Esophagus muscularis mucosa (tissue), 4 donors: ENCODE data around the gene LY6G6D. TPM values are rescaled to one million over a fixed set of nuclear protein-coding genes. Genes with fewer than 3 reads are reported as not detected.

Experiments used
- DNase-seq: peaks from one replicate; pipeline ENCODE4 v3.0.0-alpha.2; 2017; ENCODE audit errors: extremely low spot score
- H3K27ac ChIP-seq, 4 donors: fragments of 200-600 bp; sonication (generic); replicated peaks in 1 of 4; 1 replicate in 3 of 4; 2 replicates in 1 of 4; pipeline ENCODE4 v1.5.1; 2016 to 2019; ENCODE audit warnings: mild to moderate bottlenecking in 1 of 4
- H3K27me3 ChIP-seq, 4 donors: fragments of 200-600 bp; sonication (generic); one replicate each; pipeline versions ENCODE4 v1.5.1 to v1.6.0; 2016 to 2019
- H3K36me3 ChIP-seq, 4 donors: fragments of 200-600 bp; sonication (generic); one replicate each; pipeline ENCODE4 v1.5.1; 2016 to 2019
- H3K4me1 ChIP-seq, 4 donors: fragments of 200-600 bp; sonication (generic); one replicate each; pipeline ENCODE4 v1.5.1; 2016 to 2019
- H3K4me3 ChIP-seq, 4 donors: fragments of 200-600 bp; sonication (generic); 1 replicate in 2 of 4; 2 replicates in 2 of 4; pipeline ENCODE4 v1.5.1; 2016 to 2019; ENCODE audit warnings: mild to moderate bottlenecking in 4 of 4, moderate library complexity in 1 of 4
- H3K9me3 ChIP-seq, 4 donors: fragments of 200-600 bp; sonication (generic); 1 replicate in 3 of 4; 2 replicates in 1 of 4; pipeline ENCODE4 v1.5.1; 2016 to 2019
- EP300 ChIP-seq: sonication (generic); formaldehyde crosslinking; IDR thresholded peaks from one replicate; pipeline ENCODE4 v1.6.1; 2017; ENCODE audit warnings: antibody characterized with exemption
- POLR2A ChIP-seq: fragments of 450-650 bp; IDR thresholded peaks from one replicate; pipeline ENCODE4 v1.6.1; 2017; ENCODE audit warnings: antibody characterized with exemption, moderate library complexity, mild to moderate bottlenecking, low read depth
- POLR2AphosphoS5 ChIP-seq, 2 donors: sonication (generic); formaldehyde crosslinking; IDR thresholded peaks; one replicate each; pipeline ENCODE4 v1.6.1; 2017; ENCODE audit warnings: antibody characterized with exemption in 2 of 2
- WGBS: methylation state at CpG from one replicate; pipeline ENCODE4 v1.1.5; 2018; 5-methylcytosine and 5-hydroxymethylcytosine counted together
- intact Hi-C: fragments of 100-400 bp; cut with DNase I; formaldehyde crosslinking; loops from one replicate; pipeline ENCODE4 v1.15.1; 2023
- total RNA-seq, 4 donors: library from RNA; depleted of rRNA; stranded (reverse); fragments of >200 nt; gene quantifications; one replicate each; pipeline versions ENCODE4 v1.1.0 to v1.2.1, GENCODE V29; 2016
- TF ChIP-seq, protein P1 (sequence below), 3 experiments: fragments of 200-600 bp in 2 of 3; fragments of 450-650 bp in 1 of 3; sonication (generic) in 2 of 3; IDR thresholded peaks; one replicate each; pipeline ENCODE4 v1.5.1; 2017 to 2019; ENCODE audit warnings: antibody characterized with exemption in 3 of 3, mild to moderate bottlenecking in 2 of 3, moderate library complexity in 1 of 3

The LY6G6D gene
- total RNA-seq, 4 donors from 2014 or later = not detected

DNA sequence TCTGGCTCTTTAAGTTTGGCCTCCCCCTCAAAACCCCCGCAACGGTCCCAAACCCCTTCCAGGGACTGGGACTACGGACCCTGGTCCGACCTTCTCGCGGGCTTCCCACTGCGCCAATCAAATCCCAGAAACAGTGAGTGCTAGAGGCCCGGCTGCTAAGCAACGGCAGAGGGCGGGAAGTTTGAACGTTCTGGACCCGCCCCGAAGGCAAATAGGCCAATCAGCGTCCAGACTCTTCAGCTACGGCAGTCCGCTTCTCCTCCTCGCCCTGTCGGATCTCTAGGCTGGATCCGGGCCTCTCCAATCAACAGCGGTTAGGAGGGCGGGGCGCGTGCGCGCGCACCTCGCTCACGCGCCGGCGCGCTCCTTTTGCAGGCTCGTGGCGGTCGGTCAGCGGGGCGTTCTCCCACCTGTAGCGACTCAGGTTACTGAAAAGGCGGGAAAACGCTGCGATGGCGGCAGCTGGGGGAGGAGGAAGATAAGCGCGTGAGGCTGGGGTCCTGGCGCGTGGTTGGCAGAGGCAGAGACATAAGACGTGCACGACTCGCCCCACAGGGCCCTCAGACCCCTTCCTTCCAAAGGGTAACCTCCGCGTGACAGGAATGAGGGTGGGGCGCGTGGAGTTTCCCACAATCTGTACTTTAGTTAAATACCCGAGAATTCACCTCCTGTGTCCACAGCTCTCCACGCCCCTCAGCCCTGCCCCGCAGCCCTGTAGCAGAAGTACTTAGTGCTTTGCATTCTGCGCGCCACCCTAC, 24.7 kb downstream of the LY6G6D start, which contains the start of gene MSH5:
TSS of gene MSH5 (plus strand) at position 367 of the 758 bp plus-strand sequence. CDS start 462 bp downstream, outside the sequence.
- TF ChIP-seq, protein P1, sequence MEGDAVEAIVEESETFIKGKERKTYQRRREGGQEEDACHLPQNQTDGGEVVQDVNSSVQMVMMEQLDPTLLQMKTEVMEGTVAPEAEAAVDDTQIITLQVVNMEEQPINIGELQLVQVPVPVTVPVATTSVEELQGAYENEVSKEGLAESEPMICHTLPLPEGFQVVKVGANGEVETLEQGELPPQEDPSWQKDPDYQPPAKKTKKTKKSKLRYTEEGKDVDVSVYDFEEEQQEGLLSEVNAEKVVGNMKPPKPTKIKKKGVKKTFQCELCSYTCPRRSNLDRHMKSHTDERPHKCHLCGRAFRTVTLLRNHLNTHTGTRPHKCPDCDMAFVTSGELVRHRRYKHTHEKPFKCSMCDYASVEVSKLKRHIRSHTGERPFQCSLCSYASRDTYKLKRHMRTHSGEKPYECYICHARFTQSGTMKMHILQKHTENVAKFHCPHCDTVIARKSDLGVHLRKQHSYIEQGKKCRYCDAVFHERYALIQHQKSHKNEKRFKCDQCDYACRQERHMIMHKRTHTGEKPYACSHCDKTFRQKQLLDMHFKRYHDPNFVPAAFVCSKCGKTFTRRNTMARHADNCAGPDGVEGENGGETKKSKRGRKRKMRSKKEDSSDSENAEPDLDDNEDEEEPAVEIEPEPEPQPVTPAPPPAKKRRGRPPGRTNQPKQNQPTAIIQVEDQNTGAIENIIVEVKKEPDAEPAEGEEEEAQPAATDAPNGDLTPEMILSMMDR (IDR thresholded peaks at IDR 0.05) = peak in 1 of 3 experiments; percentile 12
- TF ChIP-seq POLR2AphosphoS5 (IDR thresholded peaks at IDR 0.05) (peak; percentile 84 to 88), EP300 (no peak)
- Histone ChIP-seq H3K36me3 (peaks cover 0 to 8% (median 0%) of the 10 kb centered on the region in 4 donors), H3K4me3 (peak within 1 kb of the TSS; percentile 69 to 78 (median 73)), H3K27ac (peak within 1 kb of the TSS; percentile 48 to 90 (median 78)), H3K4me1 (peaks cover 29 to 47% (median 43%) of the 10 kb centered on the region in 4 donors), H3K27me3 (no peaks in the 10 kb centered on the region), H3K9me3 (no peaks in the 10 kb centered on the region)
- DNase-seq = peak; percentile 100
- 2% methylated on average over 13 of the region's 58 CpGs for WGBS
- intact Hi-C loops = loop anchor here (5.0 kb wide), 1 partner anchor 57 kb away; the partner anchor contains the start of gene VARS1

DNA sequence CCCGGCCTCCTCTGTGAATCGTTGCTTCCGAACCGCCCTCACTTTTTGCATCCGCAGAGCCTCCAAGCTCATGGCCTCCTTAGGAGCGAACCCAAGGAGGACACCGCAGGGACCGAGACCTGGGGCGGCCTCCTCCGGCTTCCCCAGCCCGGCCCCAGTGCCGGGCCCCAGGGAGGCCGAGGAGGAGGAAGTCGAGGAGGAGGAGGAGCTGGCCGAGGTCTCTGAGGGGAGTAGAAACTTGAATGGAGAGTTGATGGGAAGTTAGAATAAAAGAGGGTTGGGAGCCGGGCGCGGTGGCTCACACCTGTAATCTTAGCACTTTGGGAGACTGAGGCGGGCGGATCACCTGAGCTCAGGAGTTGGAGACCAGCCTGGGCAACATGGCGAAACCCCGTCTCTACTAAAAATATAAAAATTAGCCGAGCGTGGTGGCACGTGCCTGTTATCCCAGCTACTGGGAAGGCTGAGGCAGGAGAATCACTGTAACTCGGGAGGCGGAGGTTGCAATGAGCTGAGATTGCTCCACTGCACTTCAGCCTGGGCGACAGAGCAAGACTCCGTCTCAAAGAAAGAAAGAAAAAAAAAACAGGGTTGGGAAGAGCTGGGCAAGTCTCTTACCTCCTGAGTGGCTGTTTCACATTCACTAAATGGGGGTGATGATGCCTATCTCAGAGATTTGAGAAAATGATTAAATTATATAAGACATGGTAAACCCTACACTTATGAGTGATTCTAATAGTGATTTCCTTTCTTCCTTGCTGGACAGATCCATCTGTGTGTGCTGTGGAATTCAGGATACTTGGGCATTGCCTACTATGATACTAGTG, 25.5 kb downstream of the LY6G6D start:
- Histone ChIP-seq H3K4me3 (peak overlapping the region; percentile 69 to 78 (median 73)), H3K9me3 (no peaks in the 10 kb centered on the region), H3K36me3 (peaks cover 0 to 8% (median 0%) of the 10 kb centered on the region in 4 donors), H3K4me1 (peaks cover 29 to 41% (median 38%) of the 10 kb centered on the region in 4 donors), H3K27ac (peak overlapping the region; percentile 48 to 73 (median 68)), H3K27me3 (no peaks in the 10 kb centered on the region)
- TF ChIP-seq EP300 (no peak), POLR2AphosphoS5 (IDR thresholded peaks at IDR 0.05) (no peak), POLR2A (no peak)
- TF ChIP-seq, protein P1 (IDR thresholded peaks at IDR 0.05) = no peak
- no peak for DNase-seq
- intact Hi-C loops = no loop called here
- 22% methylated on average over 29 of the region's 29 CpGs for WGBS

DNA sequence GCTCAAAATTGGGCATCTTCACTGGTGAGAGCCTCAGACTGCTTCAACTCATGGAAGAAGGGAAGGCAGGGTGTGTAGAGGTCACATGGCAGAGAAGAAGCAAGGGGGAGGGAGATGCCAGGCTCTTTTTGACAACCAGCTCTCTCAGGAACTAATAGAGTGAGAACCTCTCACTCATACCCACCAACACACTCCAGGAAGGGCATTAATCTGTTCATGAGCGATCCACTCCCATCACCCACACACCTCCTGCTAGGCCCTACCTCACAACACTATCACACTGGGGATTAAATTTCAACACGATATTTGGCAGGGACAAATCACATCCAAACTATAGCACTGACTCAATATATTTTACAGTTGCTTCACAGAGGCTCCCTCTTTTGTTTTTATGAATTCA, 26.7 kb downstream of the LY6G6D start:
- Histone ChIP-seq H3K4me1 (peaks cover 25 to 41% (median 37%) of the 10 kb centered on the region in 4 donors), H3K36me3 (peaks cover 0 to 8% (median 0%) of the 10 kb centered on the region in 4 donors), H3K4me3 (no peak overlapping the region), H3K9me3 (no peaks in the 10 kb centered on the region), H3K27me3 (no peaks in the 10 kb centered on the region), H3K27ac (no peak overlapping the region)
- intact Hi-C loops = no loop called here
- TF ChIP-seq EP300 (no peak), POLR2A (no peak), POLR2AphosphoS5 (IDR thresholded peaks at IDR 0.05) (no peak)
- TF ChIP-seq, protein P1 (IDR thresholded peaks at IDR 0.05) = no peak
- no peak for DNase-seq
- 90% methylated on average over 2 of the region's 2 CpGs for WGBS

DNA sequence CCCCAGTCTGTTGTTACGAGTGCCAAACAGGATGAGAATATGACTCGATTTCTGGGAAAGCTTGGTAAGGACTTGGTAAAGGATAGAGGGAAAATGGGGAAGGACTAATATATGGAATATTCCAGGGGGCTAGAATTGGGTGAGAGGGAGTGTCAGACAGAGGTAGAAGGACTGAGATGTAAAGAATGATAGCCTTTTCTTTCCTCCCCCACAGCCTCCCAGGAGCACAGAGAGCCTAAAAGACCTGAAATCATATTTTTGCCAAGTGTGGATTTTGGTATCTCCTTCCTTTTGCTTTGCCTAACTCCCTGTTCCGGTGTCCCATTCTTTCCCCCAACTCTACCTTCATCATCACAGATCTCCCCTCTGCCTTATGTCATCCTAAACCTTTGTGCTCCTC, 27.7 kb downstream of the LY6G6D start:
- H3K36me3 ChIP-seq = peaks cover 0 to 8% (median 0%) of the 10 kb centered on the region in 4 donors
- TF ChIP-seq, protein P1 (IDR thresholded peaks at IDR 0.05) = no peak
- TF ChIP-seq EP300 = no peak
- TF ChIP-seq POLR2A = no peak
- no peak for TF ChIP-seq POLR2AphosphoS5 (IDR thresholded peaks at IDR 0.05)
- intact Hi-C loops = no loop called here

More for the DNA sequence above, 27.7 kb downstream of the LY6G6D start:
- H3K27ac ChIP-seq = no peak overlapping the region
- no peaks in the 10 kb centered on the region for H3K9me3 ChIP-seq
- no peak for DNase-seq
- 84% methylated on average over 3 of the region's 3 CpGs for WGBS
- peaks cover 16 to 41% (median 34%) of the 10 kb centered on the region in 4 donors for H3K4me1 ChIP-seq
- H3K4me3 ChIP-seq = no peak overlapping the region
- no peaks in the 10 kb centered on the region for H3K27me3 ChIP-seq
